NOMO-1 (cell line): ENCODE results near the gene PRORP.
"Not testable (repeated sequence)": the region's sequence is repeated elsewhere in the genome, so short reads cannot be mapped to it uniquely, and the experiment has no call there.

Source experiments
- DNase-seq, 2 experiments: peaks; one replicate each; lab custom pipeline; 2025; ENCODE audit not compliant: unreplicated experiment in 2 of 2; lab: John Stamatoyannopoulos, UW

Gene PRORP

GRCh38 chr14:35134329-35135123, 12.2 kb downstream of the PRORP start:
- DNase-seq: no peak

- no peak for DNase-seq
Observed at GRCh38 chr14:35138585-35138984, 16.2 kb downstream of the PRORP start.

GRCh38 chr14:35140718-35141581, 18.6 kb downstream of the PRORP start:
- peak in 1 of 2 experiments; percentile 14 for DNase-seq

- DNase-seq: no peak
Observed at GRCh38 chr14:35144029-35144428, 21.7 kb downstream of the PRORP start.

- DNase-seq: no peak
Observed at GRCh38 chr14:35146711-35147149, 24.4 kb downstream of the PRORP start.

- DNase-seq: no peak
Observed at GRCh38 chr14:35147186-35147585, 24.8 kb downstream of the PRORP start.

- no peak for DNase-seq
Observed at GRCh38 chr14:35147711-35148110, 25.4 kb downstream of the PRORP start.

- no peak for DNase-seq
Observed at GRCh38 chr14:35149239-35149638, 26.9 kb downstream of the PRORP start.

GRCh38 chr14:35152531-35152930, 30.2 kb downstream of the PRORP start:
- DNase-seq: not testable (repeated sequence)

GRCh38 chr14:35154016-35154415, 31.7 kb downstream of the PRORP start:
- DNase-seq: no peak

GRCh38 chr14:35155962-35156361, 33.6 kb downstream of the PRORP start:
- no peak for DNase-seq

GRCh38 chr14:35158491-35158890, 36.1 kb downstream of the PRORP start:
- DNase-seq: no peak

- DNase-seq: no peak
Observed at GRCh38 chr14:35158951-35159653, 36.8 kb downstream of the PRORP start.

GRCh38 chr14:35159742-35160409, 37.5 kb downstream of the PRORP start:
- no peak for DNase-seq

GRCh38 chr14:35161231-35161630, 38.9 kb downstream of the PRORP start:
- no peak for DNase-seq

- DNase-seq: no peak
Observed at GRCh38 chr14:35163384-35163783, 41.0 kb downstream of the PRORP start.

GRCh38 chr14:35164849-35165248, 42.5 kb downstream of the PRORP start:
- no peak for DNase-seq

GRCh38 chr14:35167496-35167895, 45.1 kb downstream of the PRORP start:
- no peak for DNase-seq
